GM19099 (cell line): ENCODE results near the gene NDFIP2.

Experiments
- POLR2A ChIP-seq: IDR thresholded peaks from 3 replicates; pipeline ENCODE4 v1.6.1; 2011; ENCODE audit warnings: low read depth; ENCODE audit not compliant: insufficient read length; ENCODE audit errors: extremely low read depth

The NDFIP2 gene

DNA sequence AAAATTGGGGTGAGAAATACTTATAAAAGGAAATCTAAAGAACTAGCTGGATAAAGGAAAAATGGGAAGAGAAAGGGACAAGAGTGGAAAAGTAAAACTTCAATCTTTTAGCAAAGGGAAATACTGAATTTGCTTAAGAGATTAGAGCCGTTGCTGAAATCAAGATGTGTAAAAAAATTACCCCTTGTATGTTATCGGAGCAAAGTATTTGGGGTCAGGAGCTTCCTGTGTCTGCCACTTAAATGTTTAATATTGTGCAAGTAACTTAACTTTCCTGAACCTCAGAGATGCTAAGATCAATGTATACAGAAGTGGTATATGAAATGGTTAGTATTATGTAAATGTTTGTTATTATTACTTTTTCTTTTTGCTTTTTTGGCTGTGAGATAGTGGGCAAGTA is 51.6 kb downstream of the NDFIP2 start:
- no peak for TF ChIP-seq POLR2A

DNA sequence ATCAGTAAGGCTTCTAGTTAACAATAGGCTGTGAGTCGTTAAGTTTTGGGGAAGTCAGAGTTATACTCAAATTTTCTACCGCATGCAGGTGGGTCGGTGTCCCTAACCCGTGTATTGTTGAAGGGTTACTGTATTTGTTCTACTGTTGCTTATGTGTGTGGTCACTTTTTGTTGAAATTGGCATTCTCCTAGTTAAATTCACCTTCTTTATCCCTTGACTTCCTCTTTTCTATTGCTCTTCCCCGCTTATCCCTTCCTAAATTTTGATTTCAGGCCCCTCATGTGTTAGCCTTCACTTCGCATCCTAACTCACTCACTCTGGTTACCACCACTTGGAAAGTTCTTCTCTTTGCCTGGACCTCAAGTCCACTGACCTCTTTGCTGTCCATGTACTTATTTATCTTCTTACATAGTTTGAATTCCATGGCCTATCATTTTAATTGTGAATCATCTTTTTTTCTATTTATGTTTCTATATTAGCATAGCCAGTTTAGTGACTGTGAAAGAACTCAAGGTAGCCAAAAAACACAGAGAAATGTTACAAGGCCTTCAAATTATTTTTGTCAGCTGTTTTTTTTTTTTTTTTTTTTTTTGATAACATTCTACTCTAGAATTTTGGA is 52.9 kb downstream of the NDFIP2 start:
- no peak for TF ChIP-seq POLR2A

DNA sequence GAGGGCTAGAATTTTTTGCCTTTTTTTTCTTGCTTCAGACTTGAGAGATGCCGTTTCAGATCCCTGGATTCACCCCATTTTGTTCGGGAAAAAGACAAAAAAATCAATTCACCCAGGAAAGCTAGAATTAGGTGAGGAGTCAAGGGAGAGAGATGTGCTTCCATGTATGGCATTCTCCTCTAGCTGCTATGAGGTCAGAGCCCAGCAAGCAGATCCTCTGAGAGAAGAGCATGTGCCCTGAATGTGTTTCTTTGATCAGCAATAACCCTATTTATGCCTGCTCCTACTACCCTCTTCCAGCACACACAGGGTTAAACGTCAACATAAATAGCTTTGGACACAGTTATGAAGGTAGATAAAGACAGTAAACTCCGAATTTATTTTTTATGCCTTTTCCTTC is 53.6 kb downstream of the NDFIP2 start:
- no peak for TF ChIP-seq POLR2A

DNA sequence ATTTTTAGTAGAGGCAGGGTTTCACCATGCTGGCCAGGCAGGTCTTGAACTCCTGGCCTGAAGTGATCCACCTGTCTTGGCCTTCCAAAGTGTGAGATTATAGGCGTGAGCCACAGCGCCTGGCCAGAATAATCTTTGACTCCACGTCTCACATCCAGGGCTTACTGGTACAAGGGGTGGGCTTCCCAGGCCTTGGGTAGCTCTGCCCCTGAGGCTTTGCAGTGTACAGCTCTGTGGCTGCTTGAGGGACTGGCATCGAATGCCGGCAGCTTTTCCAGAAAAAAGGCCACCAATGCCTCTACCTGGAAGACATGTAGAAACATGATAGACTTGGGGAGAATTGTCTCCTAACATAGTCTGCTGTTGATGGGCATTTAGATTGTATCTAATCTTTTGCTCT is 57.8 kb downstream of the NDFIP2 start:
- TF ChIP-seq POLR2A = no peak

DNA sequence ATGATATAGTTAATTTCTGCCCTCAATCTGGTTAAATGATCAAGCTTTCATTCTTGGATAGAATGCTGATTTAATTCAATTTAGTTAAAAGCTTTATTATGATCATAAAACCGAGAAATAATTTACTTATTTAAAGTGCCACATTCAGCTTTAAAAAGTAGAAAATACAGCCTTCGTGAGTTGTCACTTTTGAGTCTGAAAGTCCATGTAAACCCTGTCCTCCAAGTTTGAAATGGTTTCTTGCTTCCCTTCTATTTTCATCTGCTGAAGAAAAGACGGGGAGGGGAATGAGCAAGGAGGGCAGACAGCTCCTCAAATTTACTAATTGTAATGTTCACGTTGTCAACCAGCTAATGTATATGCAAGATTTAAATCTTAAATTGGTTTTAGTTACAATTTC is 59.5 kb downstream of the NDFIP2 start:
- no peak for TF ChIP-seq POLR2A

DNA sequence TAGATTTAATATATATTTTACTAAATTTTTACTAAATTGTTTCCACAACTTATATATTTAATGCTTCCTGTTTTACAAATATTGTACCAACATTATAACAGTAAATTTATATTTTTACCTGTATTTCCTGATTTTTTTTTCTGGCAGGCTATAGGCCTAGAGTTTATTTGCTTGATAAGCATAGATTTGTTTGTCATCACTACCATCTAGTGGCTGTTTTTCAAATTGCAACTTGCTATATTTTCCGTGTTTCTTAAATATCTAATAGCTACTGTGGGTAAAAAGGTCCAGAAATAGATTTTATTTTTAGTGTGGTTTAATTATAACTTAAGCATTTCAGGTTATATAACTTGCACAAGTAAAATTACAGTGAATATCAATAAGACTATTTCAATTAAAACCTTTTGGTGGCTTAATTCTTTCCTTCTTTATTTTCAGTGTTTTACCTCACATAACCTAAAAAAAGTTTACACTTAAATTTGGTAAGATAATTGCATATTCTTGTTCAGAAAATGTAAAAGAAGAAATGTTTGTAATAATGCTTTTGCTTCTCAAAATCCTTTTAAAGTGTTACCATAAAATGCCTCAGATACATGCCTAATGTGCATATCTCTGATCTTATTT is 60.6 kb downstream of the NDFIP2 start:
- no peak for TF ChIP-seq POLR2A

DNA sequence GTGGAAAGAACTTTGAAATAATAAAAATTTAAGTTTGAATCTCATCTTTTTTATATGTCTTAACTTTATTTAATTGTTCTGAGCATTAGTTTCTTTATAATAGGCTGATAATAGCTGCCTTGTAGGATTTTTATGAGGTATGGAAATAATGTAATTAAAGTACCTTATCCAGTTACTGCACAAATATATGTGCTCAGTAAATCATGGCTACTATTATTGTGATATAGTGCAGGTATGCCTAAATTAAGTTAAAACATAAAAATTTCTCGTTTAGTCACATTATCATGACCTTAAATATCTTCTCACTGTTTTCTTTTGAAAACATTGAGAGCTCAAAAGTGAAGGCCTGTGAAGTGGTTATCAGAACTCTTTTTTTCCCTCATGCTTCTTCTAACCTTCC is 62.9 kb downstream of the NDFIP2 start:
- no peak for TF ChIP-seq POLR2A

DNA sequence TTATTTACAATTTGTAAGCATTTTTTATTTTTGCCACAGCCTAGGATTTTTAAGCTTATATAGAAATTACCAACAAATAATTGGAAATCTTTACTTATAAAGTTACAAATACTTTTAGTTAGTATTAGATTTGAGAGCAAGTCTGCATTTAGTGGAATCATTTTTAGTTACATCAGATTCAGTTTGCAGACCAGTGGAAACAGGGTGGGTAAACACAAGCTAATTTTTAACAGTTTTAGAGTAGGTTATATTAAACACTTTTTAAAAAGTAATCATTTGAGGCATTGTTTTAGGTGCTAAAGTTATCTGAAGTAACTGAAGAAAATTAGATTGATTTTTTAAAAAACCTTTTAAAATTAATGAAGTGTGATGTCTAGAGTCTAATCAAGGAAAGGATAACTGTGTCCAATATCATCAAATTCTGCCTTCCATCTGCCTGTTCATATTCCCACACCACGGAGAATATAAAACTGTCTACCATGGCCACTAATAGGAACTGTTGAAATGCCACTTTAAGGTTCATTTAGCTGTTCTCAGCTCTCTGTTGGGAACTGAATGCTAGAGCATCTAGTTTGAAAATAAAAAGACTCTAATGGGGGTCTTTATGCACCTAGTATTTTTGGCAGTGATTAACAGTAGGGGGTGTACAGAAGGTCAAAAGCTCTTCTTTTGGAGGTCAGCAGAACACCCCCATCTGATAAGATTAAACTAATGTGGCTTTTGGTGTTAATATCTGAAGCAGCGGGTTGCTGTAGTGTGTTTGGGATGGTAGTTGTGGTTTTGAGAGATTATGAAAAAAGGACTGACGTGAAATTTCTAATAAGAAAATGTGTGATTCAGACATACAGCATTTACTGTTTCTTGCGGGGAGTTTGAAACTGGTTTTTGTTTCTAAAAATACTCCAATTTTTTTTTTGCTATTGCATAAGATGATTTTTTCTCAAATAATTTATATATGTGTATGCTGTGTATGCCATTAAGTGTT is 66.5 kb downstream of the NDFIP2 start:
- TF ChIP-seq POLR2A = no peak

DNA sequence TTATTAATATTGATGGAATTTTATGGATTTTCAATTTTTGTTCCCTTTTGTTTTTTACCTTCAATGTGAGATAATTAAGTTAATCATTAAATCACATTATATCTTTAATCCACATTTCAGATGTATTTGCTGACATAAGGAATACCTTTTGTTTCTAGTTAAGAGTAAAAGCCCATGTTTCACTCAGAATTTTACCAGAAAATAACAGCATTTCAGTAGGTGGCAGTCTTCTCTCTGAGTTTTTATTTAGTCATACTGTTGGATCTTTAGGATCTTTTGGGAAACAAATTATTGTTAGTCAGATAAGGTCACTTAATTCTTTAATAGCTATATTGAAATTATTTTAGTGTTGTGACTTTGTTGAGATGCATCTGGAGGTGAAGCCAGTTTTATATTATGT is 67.9 kb downstream of the NDFIP2 start:
- no peak for TF ChIP-seq POLR2A

DNA sequence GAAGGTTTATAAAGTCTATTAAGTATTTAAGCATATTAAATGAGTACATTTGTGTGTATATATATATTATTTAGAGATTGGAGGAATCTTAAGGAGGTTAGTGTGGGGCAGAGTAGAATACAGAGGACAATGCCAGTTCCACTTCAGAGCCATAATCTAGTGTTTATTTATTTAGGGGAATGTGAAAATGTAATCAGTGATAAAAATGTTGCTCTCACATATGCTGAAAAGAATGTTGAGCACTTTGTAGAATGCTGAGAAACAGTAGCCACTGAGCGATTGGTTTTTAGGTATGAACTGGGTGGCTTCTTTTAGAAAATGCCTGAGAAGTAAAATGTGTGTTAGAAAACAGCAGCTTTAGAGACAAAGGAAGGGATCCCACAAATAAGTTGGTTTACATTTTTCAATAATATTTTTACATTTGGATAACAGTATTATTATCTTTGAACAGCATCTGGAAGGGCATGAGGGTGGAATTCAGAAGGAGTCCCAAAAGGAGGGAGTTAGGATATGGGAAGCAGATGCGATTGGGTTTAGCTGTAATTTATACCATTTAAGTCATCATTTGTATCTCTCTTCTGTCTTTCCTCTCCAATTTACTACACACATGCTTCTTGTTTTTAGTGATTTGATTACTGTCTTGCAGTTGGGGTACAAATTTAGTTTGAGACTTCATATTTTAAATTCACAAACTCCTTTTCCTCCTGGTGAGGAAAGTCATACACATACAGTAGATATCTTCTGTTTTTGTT is 68.6 kb downstream of the NDFIP2 start:
- no peak for TF ChIP-seq POLR2A

DNA sequence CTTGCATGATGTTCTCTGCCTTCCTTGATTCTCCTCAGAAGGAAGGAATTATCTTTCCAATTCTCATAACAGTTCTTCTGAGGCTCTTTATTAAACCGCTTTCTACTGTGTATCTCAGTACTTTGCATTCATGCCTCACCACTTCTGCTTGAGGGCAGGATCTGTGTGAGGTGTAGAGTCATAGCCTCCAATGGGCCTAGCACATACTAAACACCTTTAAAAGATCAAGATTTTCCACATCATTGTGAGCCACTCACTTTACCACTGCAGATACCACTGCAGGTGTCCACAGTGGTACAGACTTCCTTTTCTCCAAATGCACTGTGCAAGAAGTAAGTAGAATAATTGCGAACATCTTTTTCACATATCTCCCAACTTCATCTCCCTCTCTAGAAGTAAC is 76.7 kb downstream of the NDFIP2 start:
- TF ChIP-seq POLR2A = no peak

DNA sequence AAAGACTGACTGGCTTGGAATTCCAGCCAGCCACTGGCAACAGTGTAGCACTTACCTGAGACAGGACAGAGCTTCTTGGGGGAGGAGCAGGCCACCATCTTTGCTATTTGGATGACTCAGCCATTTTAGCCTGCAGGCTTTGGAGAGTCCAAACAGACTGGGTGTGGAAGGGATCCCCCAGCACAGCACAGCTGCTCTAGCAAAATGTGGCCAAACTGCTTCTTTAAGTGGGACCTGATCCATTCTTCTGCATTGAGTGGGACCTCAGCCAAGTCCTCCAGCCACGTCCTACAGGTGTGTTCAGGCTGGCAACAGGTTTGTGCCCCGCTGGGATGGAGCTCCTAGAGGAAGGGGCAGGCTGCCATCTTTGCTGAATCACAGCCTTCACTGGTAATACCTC is 80.0 kb downstream of the NDFIP2 start:
- TF ChIP-seq POLR2A = no peak

DNA sequence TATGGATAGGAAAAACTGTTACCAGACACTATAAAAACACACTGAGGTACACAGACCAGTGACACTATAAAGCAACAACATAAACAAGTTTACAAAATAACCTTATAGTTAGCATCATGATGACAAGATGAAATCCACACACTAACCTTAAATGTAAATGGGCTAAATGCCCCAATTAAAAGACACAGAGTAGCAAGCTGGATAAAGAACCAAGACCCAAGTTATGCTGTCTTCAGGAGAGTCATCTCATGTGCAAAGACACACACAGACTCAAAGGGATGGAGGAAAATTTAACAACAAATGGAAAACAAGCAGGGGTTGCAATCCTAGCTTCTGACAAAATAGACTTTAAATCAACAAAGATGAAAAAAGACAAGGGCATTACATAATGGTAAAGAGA is 81.6 kb downstream of the NDFIP2 start:
- no peak for TF ChIP-seq POLR2A

DNA sequence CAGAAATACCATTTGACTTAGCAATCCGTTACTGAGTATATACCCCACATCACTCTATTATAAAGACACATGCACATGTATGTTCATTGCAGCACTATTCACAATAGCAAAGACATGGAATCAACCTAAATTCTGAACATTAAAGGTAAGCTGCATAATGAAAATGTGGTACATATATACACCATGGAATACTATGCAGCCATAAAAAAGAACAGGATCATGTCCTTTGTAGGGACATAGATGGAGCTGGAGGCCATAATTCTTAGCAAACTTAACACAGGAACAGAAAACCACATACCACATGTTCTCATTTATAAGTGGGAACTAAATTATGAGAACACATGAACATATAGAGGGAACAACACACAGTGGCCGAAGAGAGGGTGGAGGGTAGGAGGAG is 85.2 kb downstream of the NDFIP2 start:
- TF ChIP-seq POLR2A = no peak

DNA sequence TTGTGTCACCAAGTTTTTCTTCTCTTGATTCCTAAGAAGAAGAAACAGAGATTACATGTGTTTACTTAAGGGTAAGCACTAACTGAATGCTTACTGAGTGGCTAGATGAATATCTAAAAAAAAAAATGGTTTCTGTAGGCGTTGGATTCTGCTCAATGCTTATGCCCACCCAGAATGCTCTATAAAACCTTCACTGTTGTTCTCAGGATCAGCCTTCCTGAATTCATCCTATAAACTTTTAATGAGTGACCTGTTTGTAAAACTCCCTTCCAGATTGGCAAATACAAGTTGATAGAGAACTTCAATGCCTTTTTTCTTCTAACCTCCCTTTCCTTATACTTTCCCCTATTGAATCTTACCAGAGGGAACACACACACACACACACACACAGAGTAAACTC is 90.2 kb downstream of the NDFIP2 start:
- TF ChIP-seq POLR2A = no peak
